Omental fat pad (tissue), 4 donors: ENCODE data around the gene LEFTY1. TPM values are rescaled to one million over a fixed set of nuclear protein-coding genes. Genes with fewer than 3 reads are reported as not detected.
"Not testable (repeated sequence)": the region's sequence is repeated elsewhere in the genome, so short reads cannot be mapped to it uniquely, and the experiment has no call there.

Source experiments
- ATAC-seq: fragments of 150-250 bp; one replicate; pipeline ENCODE4 v1.9.1; 2016; ENCODE audit warnings: mild to moderate bottlenecking, moderate library complexity; ENCODE audit not compliant: low FRiP score
- DNase-seq: peaks from one replicate; pipeline ENCODE4 v3.0.0-alpha.2; 2019; ENCODE audit warnings: low spot score
- small RNA-seq: library from RNA; depleted of rRNA; stranded (forward); fragments of <200 nt; gene quantifications from one replicate; pipeline ENCODE3, GENCODE V24; 2016
- total RNA-seq, 4 donors: library from RNA; depleted of rRNA; stranded (reverse); fragments of >200 nt; gene quantifications; one replicate each; pipeline ENCODE4 v1.1.0, GENCODE V29; 2016
- TF ChIP-seq, protein P1 (sequence below), 3 donors: fragments of 450-650 bp; IDR thresholded peaks; one replicate each; pipeline ENCODE4 v1.5.1; 2016 to 2017; ENCODE audit warnings: antibody characterized with exemption in 3 of 3, mild to moderate bottlenecking in 3 of 3, moderate library complexity in 2 of 3

The LEFTY1 gene
- total RNA-seq, 4 donors from 2014 or later = 0.44 TPM; not detected in 3

GRCh38 chr1:225842788-225843425, 46.0 kb downstream of the LEFTY1 start:
- DNase-seq = no peak
- TF ChIP-seq, protein P1, sequence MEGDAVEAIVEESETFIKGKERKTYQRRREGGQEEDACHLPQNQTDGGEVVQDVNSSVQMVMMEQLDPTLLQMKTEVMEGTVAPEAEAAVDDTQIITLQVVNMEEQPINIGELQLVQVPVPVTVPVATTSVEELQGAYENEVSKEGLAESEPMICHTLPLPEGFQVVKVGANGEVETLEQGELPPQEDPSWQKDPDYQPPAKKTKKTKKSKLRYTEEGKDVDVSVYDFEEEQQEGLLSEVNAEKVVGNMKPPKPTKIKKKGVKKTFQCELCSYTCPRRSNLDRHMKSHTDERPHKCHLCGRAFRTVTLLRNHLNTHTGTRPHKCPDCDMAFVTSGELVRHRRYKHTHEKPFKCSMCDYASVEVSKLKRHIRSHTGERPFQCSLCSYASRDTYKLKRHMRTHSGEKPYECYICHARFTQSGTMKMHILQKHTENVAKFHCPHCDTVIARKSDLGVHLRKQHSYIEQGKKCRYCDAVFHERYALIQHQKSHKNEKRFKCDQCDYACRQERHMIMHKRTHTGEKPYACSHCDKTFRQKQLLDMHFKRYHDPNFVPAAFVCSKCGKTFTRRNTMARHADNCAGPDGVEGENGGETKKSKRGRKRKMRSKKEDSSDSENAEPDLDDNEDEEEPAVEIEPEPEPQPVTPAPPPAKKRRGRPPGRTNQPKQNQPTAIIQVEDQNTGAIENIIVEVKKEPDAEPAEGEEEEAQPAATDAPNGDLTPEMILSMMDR (IDR thresholded peaks at IDR 0.05) = no peak
- ATAC-seq = no peak

GRCh38 chr1:225842074-225842473, 46.9 kb downstream of the LEFTY1 start:
- TF ChIP-seq, protein P1 (IDR thresholded peaks at IDR 0.05) = no peak
- no peak for ATAC-seq
- DNase-seq = no peak

GRCh38 chr1:225840713-225841112, 48.2 kb downstream of the LEFTY1 start:
- ATAC-seq (no peak), DNase-seq (no peak)
- TF ChIP-seq, protein P1 (IDR thresholded peaks at IDR 0.05) = no peak

DNA sequence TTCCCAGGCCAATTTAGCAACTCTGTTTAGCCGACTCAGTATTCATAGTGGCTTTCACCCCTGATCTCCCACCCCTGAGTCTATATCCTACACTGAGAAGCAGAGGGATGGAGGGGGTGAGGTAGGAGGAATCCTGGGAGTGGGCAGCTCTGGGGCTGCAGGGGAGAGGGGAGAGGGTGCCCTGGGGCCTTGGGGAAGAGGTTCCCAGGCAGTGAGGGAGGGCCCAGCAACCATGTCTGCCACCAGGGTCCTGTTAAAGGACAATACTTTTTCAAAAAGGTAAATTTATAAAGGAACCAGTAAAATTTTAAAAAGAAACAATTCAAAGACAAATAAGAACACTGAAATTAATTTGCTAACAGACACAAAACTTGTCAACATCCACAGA, 48.7 kb downstream of the LEFTY1 start:
- ATAC-seq (no peak), DNase-seq (no peak)
- TF ChIP-seq, protein P1 (IDR thresholded peaks at IDR 0.05) = no peak

DNA sequence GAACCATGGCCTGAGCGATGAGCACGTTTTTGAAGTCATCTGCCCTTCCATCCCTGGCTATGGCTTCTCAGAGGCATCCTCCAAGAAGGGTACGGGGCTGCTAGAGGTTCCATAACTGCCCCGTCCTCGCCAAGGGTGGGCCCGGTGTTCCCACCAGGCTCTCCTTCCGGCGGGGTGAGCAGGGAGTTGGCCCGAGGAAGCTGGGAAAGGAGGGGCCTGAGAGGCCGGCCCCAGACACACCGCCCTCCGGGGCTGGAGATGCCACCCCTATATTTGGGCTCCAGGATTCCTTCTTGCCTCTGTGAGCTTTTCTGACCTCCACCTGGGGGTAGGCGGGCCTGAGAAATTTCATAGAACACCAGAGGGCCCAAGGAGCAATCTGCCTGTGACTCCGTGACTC, 50.2 kb downstream of the LEFTY1 start:
- TF ChIP-seq, protein P1 (IDR thresholded peaks at IDR 0.05) = no peak
- ATAC-seq = no peak
- no peak for DNase-seq

DNA sequence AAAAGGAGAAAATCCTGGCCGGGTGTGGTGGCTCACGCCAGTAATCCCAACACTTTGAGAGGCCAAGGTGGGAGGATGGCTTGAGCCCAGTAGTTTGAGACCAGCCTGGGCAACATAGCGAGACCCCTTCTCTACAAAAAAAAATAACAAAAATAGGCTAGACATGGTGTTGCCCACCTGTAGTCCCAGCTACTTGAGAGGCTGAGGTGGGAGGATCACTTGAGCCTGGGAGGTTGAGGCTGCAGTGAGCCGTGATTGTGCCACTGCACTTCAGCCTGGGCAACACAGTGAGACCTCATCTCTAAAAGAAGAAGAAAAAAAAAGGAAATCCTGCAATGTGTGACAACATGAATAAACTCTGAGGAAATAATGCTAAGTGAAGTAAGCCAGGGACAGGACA, 52.6 kb downstream of the LEFTY1 start:
- DNase-seq, ATAC-seq: not testable (repeated sequence)

Small RNAs within 50 kb of the gene (small RNA-seq; reads per million reads assigned to genes)
- not detected for gene AL117348.1

Other genes with a start within 250 kb of the LEFTY1 start
- 10 to 100 TPM; 18.7 to 60.7 (median 30.5) TPM for gene ENAH, start 236.0 kb downstream of the LEFTY1 start, total RNA-seq
- gene SRP9, start 111.3 kb downstream of the LEFTY1 start, total RNA-seq = 100 to 1,000 TPM; 111 to 172 (median 141) TPM
- gene EPHX1, start 79.0 kb downstream of the LEFTY1 start, total RNA-seq = 100 to 1,000 TPM in 3 of 4 donors, 10 to 100 TPM in 1; 89.0 to 177 (median 156) TPM
- 10 to 100 TPM; 27.6 to 93.3 (median 41.5) TPM for gene TMEM63A, start 6.8 kb downstream of the LEFTY1 start, total RNA-seq
- 10 to 100 TPM; 33.5 to 52.6 (median 45.6) TPM for gene PYCR2, start 35.1 kb upstream of the LEFTY1 start, total RNA-seq
- 1 to 10 TPM in 1 of 4 donors, under 1 TPM in 2, not detected in 1; 0.36 to 4.5 (median 0.63) TPM for gene LEFTY2, start 52.1 kb upstream of the LEFTY1 start, total RNA-seq
- gene SDE2, start 110.2 kb upstream of the LEFTY1 start, total RNA-seq = 10 to 100 TPM; 18.0 to 42.3 (median 21.5) TPM
- 100 to 1,000 TPM; 284 to 317 (median 305) TPM for gene H3-3A, start 173.6 kb upstream of the LEFTY1 start, total RNA-seq